Fibroblast of mammary gland (primary cell): Measurements from ENCODE around the gene INPP5K.

Experiments
- DNase-seq: peaks from one replicate; pipeline ENCODE4 v3.0.0-alpha.2; 2010; ENCODE audit warnings: low read depth
- H3K4me3 ChIP-seq: 2 replicates; pipeline ENCODE4 v1.5.1; 2011; ENCODE audit warnings: low read depth, mild to moderate bottlenecking, low read length, moderate library complexity; ENCODE audit not compliant: control insufficient read depth
- TF ChIP-seq, protein P1 (sequence below): conservative IDR thresholded peaks from 2 replicates; pipeline ENCODE4 v1.5.1; 2011; ENCODE audit warnings: low read depth, low read length, inconsistent platforms; ENCODE audit not compliant: control insufficient read depth, insufficient read depth

The INPP5K gene

DNA sequence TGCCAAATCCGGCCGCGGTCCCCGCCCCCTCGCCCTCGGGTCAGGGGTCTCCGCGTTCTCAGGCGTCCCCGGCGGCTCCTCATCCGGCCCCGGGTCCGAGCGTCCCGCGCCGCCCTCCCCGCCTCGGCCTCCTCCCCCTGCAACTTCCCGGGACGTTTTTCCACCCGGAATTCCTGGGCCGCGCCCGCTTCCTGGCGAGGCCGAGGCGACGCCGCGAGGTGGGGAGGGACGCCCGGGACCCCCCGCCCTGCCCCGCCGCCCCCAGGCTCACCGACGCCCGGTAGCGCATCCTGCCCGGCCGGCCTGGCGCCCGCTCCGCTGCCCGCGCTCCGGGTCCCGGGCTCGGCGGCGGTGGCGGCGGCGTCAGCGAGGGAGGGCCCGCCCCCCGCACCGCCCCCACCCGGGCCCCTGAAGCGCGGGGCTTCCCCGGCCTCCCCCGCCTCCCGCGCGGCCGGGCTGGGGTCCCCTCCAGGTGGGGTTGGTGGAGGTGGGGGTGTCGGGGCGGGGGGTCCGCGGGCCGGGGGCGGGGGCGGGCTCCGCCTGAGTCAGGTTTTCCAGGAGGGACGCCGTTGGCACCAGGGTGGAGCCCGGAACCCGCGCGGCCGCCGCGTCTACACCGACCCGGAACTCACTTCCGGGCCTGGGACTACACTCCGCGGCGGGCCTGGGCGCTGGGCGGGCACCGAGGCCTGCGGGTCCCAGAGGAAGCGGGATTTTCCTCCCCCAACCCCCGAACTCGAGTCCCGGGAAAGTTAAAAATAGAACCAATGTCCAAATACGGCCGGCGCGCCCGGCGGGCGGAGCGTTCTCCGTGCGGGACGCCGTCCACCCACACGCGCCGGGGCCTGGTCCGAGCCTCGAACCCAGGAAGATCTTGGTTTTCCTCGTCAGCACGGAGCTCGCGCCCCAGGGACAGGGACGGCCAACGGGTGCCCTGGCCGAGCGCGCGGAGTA lies 30.7 kb downstream of the INPP5K start:
- TF ChIP-seq, protein P1, sequence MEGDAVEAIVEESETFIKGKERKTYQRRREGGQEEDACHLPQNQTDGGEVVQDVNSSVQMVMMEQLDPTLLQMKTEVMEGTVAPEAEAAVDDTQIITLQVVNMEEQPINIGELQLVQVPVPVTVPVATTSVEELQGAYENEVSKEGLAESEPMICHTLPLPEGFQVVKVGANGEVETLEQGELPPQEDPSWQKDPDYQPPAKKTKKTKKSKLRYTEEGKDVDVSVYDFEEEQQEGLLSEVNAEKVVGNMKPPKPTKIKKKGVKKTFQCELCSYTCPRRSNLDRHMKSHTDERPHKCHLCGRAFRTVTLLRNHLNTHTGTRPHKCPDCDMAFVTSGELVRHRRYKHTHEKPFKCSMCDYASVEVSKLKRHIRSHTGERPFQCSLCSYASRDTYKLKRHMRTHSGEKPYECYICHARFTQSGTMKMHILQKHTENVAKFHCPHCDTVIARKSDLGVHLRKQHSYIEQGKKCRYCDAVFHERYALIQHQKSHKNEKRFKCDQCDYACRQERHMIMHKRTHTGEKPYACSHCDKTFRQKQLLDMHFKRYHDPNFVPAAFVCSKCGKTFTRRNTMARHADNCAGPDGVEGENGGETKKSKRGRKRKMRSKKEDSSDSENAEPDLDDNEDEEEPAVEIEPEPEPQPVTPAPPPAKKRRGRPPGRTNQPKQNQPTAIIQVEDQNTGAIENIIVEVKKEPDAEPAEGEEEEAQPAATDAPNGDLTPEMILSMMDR = no peak
- H3K4me3 ChIP-seq = peak overlapping the region; percentile 62
- DNase-seq = peak; percentile 50

DNA sequence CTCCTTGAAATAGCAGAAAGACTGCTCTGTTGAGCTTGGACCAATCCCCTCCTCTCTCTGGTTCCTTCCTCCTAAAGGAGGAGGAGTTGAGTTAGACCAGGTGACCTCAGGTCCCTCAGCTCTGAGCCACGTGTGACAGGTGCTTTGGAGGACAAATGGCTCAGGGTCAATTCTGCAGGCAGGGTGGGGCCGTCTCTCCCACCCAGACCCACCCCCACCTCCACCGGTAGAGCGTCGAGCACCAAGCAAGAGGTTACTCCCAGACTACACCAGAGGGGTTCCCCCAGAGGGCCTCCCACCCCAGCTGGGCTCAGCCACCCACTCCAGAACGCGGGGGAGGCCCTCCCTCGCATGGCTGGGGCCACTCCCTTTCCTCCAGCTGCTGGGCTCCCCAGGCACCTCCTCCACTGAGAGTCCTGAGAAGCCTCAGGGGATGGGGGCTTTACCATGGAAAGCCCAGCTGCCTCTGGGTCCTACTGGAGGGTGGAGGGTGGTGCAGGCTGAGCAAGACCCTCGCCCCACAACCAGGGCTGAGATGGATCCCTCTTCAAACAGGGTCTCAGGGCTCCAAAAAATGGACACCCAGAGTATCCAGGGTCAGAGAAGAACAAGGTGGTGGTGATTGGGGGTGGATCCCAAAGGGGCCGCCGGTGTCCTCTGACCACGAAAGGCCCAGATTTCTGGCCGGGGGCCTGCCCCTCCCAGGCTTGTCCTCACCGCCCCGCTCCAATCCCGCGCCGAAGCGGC lies 31.6 kb downstream of the INPP5K start:
- TF ChIP-seq, protein P1 = no peak
- H3K4me3 ChIP-seq = peak overlapping the region; percentile 62
- no peak for DNase-seq

DNA sequence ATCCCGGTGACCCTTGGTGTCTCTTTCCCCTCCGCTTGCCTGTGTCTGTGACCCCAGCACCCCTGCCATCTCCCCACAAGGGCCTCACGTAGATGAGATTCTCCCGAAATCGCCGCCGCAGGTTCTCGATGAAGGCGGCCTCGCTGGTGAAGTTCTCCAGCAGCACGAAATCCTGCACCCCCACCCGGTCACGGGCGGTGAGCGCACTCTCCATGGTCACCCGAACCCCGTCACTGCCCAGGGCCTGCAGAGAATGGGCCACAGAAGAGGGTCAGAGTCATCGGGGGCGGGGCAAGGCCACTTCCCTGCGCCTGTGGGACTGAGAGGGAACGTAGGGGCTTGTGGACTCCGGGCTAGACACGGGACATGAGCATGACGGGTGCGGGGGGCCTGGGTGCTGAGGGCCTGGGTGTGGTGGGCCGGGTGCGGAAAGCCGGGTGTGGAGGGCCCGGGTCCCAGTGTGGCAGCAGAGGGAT lies 32.3 kb downstream of the INPP5K start:
- DNase-seq = no peak
- no peak overlapping the region for H3K4me3 ChIP-seq
- TF ChIP-seq, protein P1 = no peak

DNA sequence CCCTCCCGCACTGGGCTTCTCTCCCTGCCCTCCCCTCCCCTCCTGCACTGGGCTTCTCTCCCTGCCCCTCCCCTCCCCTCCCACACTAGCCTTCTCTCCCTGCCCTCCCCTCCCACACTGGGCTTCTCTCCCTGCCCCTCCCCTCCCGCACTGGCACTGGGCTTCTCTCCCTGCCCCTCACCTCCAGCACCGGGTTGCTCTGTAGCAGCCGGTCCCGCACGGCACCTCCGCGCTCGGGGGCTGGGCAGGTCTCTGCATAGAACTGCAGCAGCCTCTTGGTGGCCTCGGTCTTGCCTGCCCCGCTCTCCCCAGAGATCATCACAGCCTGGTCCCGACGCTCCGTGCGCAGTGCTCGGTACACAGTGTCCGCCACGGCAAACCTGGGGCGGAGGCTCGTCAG lies 33.7 kb downstream of the INPP5K start:
- TF ChIP-seq, protein P1 = no peak
- H3K4me3 ChIP-seq = no peak overlapping the region

GRCh38 chr17:1481736-1482135 lies 34.7 kb downstream of the INPP5K start:
- TF ChIP-seq, protein P1 = no peak
- H3K4me3 ChIP-seq = no peak overlapping the region
- peak; percentile 59 for DNase-seq

More for the DNA sequence above, 33.7 kb downstream of the INPP5K start:
- DNase-seq = no peak

DNA sequence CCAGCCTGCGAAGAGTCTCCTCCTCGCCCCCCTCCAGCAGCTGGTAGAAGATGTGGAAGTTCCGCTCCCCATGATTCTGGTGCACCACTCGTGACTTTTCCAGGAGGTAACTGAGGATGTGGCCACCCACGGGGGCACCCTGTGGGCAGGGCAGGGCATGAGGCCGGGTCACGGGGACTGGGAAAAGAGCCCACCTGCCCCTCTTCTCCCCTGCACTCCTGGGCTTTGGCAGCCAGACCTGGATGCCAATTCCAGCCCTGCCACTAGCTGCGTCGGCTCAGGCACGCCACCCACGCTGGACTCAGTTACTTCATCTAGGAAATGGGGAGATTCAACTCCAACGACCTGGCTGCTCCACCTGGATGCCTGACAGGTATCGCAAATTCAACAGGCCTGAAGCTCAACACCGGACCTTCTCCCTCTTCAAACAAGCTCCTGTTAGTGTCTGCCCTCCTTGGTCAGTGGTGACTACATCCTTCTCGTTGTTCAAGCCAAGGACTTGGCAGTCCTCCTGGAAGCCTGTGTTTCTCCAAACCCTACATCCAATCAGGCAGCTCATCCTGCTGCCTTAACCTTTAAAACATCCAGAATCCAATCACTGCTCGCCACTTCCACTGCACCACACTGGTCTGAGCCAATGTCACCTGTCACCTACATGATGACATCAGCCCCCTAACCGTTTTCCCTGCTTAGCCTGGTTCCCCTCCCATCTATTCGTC lies 35.5 kb downstream of the INPP5K start:
- TF ChIP-seq, protein P1 = no peak
- DNase-seq = peak; percentile 90
- no peak overlapping the region for H3K4me3 ChIP-seq
